ENCODE measurements around the gene PPEF1.

Gene PPEF1

GRCh38 chrX:18682979-18683387, 24.5 kb upstream of the PPEF1 start:
- DNase-seq (ENCODE audit: low read depth): no peak
- no peak for TF ChIP-seq CTCF (IDR thresholded peaks at IDR 0.05; ENCODE audit: control insufficient read depth, extremely low read depth, insufficient read depth)
- no peak overlapping the region for H3K4me3 ChIP-seq (ENCODE audit: low read depth, low read length)

GRCh38 chrX:18687856-18688495, 19.5 kb upstream of the PPEF1 start:
- no peak overlapping the region for H3K4me3 ChIP-seq (ENCODE audit: low read depth, low read length)
- no peak for DNase-seq (ENCODE audit: low read depth)
- no peak for TF ChIP-seq CTCF (IDR thresholded peaks at IDR 0.05; ENCODE audit: control insufficient read depth, extremely low read depth, insufficient read depth)

- H3K4me3 ChIP-seq (ENCODE audit: low read depth, low read length): no peak overlapping the region
- DNase-seq (ENCODE audit: low read depth): no peak
- no peak for TF ChIP-seq CTCF (IDR thresholded peaks at IDR 0.05; ENCODE audit: control insufficient read depth, extremely low read depth, insufficient read depth)
Measured at GRCh38 chrX:18691431-18691830, 16.0 kb upstream of the PPEF1 start.

GRCh38 chrX:18692541-18692940, 14.9 kb upstream of the PPEF1 start:
- DNase-seq (ENCODE audit: low read depth): no peak
- no peak overlapping the region for H3K4me3 ChIP-seq (ENCODE audit: low read depth, low read length)
- no peak for TF ChIP-seq CTCF (IDR thresholded peaks at IDR 0.05; ENCODE audit: control insufficient read depth, extremely low read depth, insufficient read depth)

- DNase-seq (ENCODE audit: low read depth): no peak
- TF ChIP-seq CTCF (IDR thresholded peaks at IDR 0.05; ENCODE audit: control insufficient read depth, extremely low read depth, insufficient read depth): no peak
- no peak overlapping the region for H3K4me3 ChIP-seq (ENCODE audit: low read depth, low read length)
Measured at GRCh38 chrX:18696653-18697052, 10.8 kb upstream of the PPEF1 start.

GRCh38 chrX:18698737-18699650, 8.5 kb upstream of the PPEF1 start:
- H3K4me3 ChIP-seq (ENCODE audit: low read depth, low read length): no peak overlapping the region
- TF ChIP-seq CTCF (IDR thresholded peaks at IDR 0.05; ENCODE audit: control insufficient read depth, extremely low read depth, insufficient read depth): no peak
- DNase-seq (ENCODE audit: low read depth): no peak
